ENCODE measurements around the gene MZB1. TPM values are rescaled to one million over a fixed set of nuclear protein-coding genes. Genes with fewer than 3 reads are reported as not detected.
A peak's percentile ranks its signal among the peaks of the same experiment; 100 is the strongest.

Gene MZB1
- total and polyA plus RNA-seq, 2 of the 13 experiments (the other 11 are each of a cell fraction or from before 2014, with no cell fraction given): 0.31 to 0.40 TPM

- peak; percentile 63; the same call in 1 of the 2 replicates for TF ChIP-seq ZNF782 (CRISPR knock-in tag; IDR thresholded peaks at IDR 0.05; ENCODE audit: borderline replicate concordance)
- peak; percentile 84; the same call in 1 of the 2 replicates for TF ChIP-seq KDM2A (CRISPR knock-in tag; IDR thresholded peaks at IDR 0.05; ENCODE audit: borderline replicate concordance, low read depth)
- 0 out of 2 replicates have a peak, but pooled peaks have one; percentile 23 for TF ChIP-seq ZNF879 (CRISPR knock-in tag; IDR thresholded peaks at IDR 0.05)
- no peak for TF ChIP-seq TCF12 (IDR thresholded peaks at IDR 0.05)
- TF ChIP-seq TCF12 (CRISPR knock-in tag; IDR thresholded peaks at IDR 0.05): peak; percentile 88
- TF ChIP-seq ZNF670 (CRISPR knock-in tag; IDR thresholded peaks at IDR 0.05; ENCODE audit: borderline replicate concordance): peak; percentile 82; the same call in 1 of the 2 replicates
- 0 out of 2 replicates have a peak, but pooled peaks have one; percentile 54 for TF ChIP-seq ZNF660 (CRISPR knock-in tag; IDR thresholded peaks at IDR 0.05; ENCODE audit: borderline replicate concordance, low read depth)
- TF ChIP-seq ARID2 (CRISPR knock-in tag; IDR thresholded peaks at IDR 0.05; ENCODE audit: borderline replicate concordance): 0 out of 2 replicates have a peak, but pooled peaks have one; percentile 22
- no peak for TF ChIP-seq ZNF552 (CRISPR knock-in tag; IDR thresholded peaks at IDR 0.05; ENCODE audit: borderline replicate concordance)
- peak; percentile 80 for TF ChIP-seq SRSF1 (optimal IDR thresholded peaks at IDR 0.05; ENCODE audit: low read depth, low read length)
- peak; percentile 94 for TF ChIP-seq MEIS2 (CRISPR knock-in tag; IDR thresholded peaks at IDR 0.05)
- TF ChIP-seq ZNF101 (CRISPR knock-in tag; IDR thresholded peaks at IDR 0.05; ENCODE audit: borderline replicate concordance, low read depth): peak; percentile 55; the same call in 1 of the 2 replicates
- peak; percentile 75; the same call in 1 of the 2 replicates for TF ChIP-seq JUND (CRISPR knock-in tag; IDR thresholded peaks at IDR 0.05)
- TF ChIP-seq ZFP62 (CRISPR knock-in tag; IDR thresholded peaks at IDR 0.05): no peak
- no peak; the same call in 1 of the 2 replicates for TF ChIP-seq ZNF749 (CRISPR knock-in tag; IDR thresholded peaks at IDR 0.05; ENCODE audit: borderline replicate concordance)
- 0 out of 2 replicates have a peak, but pooled peaks have one; percentile 39 for TF ChIP-seq ZXDC (CRISPR knock-in tag; IDR thresholded peaks at IDR 0.05)
- TF ChIP-seq IRX3 (CRISPR knock-in tag; IDR thresholded peaks at IDR 0.05; ENCODE audit: borderline replicate concordance, low read depth): no peak; the same call in 1 of the 2 replicates
- TF ChIP-seq E2F2 (CRISPR knock-in tag; IDR thresholded peaks at IDR 0.05; ENCODE audit: borderline replicate concordance): no peak
- TF ChIP-seq ZBTB7A (CRISPR knock-in tag; IDR thresholded peaks at IDR 0.05): peak; percentile 77; the same call in 1 of the 2 replicates
- no peak for TF ChIP-seq RFX1 (IDR thresholded peaks at IDR 0.05)
- TF ChIP-seq POLR2A (IDR thresholded peaks at IDR 0.05; ENCODE audit: insufficient read depth in 1 of 2, low read depth in 2 of 2, low read length in 2 of 2): peak; percentile 83 to 95
- TF ChIP-seq SNAPC2 (CRISPR knock-in tag; IDR thresholded peaks at IDR 0.05): 0 out of 2 replicates have a peak, but pooled peaks have one; percentile 74
- TF ChIP-seq SAFB2 (CRISPR knock-in tag; IDR thresholded peaks at IDR 0.05; ENCODE audit: borderline replicate concordance, low read depth): no peak
- TF ChIP-seq ZNF841 (CRISPR knock-in tag; IDR thresholded peaks at IDR 0.05; ENCODE audit: borderline replicate concordance): no peak
- no peak; the same call in 1 of the 2 replicates for TF ChIP-seq DPF2 (CRISPR knock-in tag; IDR thresholded peaks at IDR 0.05; ENCODE audit: borderline replicate concordance, low read depth)
- no peak for TF ChIP-seq ZFP41 (CRISPR knock-in tag; IDR thresholded peaks at IDR 0.05; ENCODE audit: borderline replicate concordance)
- TF ChIP-seq ETV6 (CRISPR knock-in tag; conservative IDR thresholded peaks at IDR 0.05): peak; percentile 78; the same call in 1 of the 2 replicates
Observed at GRCh38 chr5:139341689-139342422, 47.9 kb downstream of the MZB1 start, which contains the start of gene PAIP2 (continued).
